Measurements from ENCODE around the gene TSC22D4. TPM values are rescaled to one million over a fixed set of nuclear protein-coding genes. Genes with fewer than 3 reads are reported as not detected.
A peak's percentile ranks its signal among the peaks of the same experiment; 100 is the strongest.

Gene TSC22D4
- total RNA-seq, 2 experiments from 2014 or later: 133 to 136 TPM

DNA sequence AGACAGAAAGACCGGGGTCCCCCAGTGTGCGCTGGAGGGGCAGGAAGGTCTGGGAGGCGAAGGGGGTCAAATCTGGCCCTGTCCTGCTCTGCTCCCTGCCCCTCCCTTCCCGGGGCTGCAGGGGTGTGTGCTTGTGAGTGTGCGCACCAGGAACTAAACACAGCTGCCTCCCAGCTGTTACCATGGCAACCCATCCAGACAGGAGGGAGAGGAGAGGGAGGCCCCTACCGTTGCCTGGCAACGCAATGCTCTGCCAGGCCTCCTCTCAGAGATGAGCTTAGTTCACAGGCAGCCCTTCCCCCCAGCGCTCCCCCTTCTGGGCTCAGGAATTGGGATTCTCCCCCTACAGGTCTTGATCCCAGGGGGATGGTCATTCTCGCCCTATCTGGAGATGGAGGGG lies 10.8 kb upstream of the TSC22D4 start:
- CTCF ChIA-PET: no interaction called here
- DNase-seq: peak; percentile 42
- POLR2A ChIA-PET: no interaction called here
- H3K9me3 Mint-ChIP-seq: no peaks in the 10 kb centered on the region
- H3K4me1 Mint-ChIP-seq: peaks cover 13% of the 10 kb centered on the region
- no peak overlapping the region for H3K27ac Mint-ChIP-seq
- no peak overlapping the region for H3K4me3 Mint-ChIP-seq
- no peaks in the 10 kb centered on the region for H3K36me3 Mint-ChIP-seq (ENCODE audit: low read depth)
- peaks cover 8% of the 10 kb centered on the region for H3K27me3 Mint-ChIP-seq

DNA sequence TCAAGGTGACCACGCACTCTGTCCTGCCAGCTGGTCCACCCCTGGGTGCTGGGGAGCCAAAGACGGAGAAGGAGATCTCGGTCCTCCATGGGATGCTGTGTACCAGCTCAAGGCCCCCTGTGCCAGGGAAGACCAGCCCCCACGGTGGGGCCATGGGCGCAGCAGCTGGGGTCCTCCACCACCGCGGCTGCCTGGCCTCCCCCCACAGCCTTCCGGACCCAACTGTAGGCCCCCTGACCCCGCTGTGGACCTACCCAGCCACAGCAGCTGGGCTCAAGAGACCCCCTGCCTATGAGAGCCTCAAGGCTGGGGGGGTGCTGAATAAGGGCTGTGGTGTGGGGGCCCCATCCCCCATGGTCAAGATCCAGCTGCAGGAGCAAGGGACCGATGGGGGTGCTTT lies 10.1 kb upstream of the TSC22D4 start:
- H3K27me3 Mint-ChIP-seq: peaks cover 11% of the 10 kb centered on the region
- no peak for DNase-seq
- POLR2A ChIA-PET: no interaction called here
- H3K4me3 Mint-ChIP-seq: no peak overlapping the region
- H3K27ac Mint-ChIP-seq: no peak overlapping the region
- no peaks in the 10 kb centered on the region for H3K36me3 Mint-ChIP-seq (ENCODE audit: low read depth)
- CTCF ChIA-PET: interaction anchor here (0.5 kb wide), 1 partner anchor 232 kb away, joined by 3 read pairs; no protein-coding TSS in a partner anchor
- H3K4me1 Mint-ChIP-seq: peaks cover 13% of the 10 kb centered on the region
- H3K9me3 Mint-ChIP-seq: no peaks in the 10 kb centered on the region

DNA sequence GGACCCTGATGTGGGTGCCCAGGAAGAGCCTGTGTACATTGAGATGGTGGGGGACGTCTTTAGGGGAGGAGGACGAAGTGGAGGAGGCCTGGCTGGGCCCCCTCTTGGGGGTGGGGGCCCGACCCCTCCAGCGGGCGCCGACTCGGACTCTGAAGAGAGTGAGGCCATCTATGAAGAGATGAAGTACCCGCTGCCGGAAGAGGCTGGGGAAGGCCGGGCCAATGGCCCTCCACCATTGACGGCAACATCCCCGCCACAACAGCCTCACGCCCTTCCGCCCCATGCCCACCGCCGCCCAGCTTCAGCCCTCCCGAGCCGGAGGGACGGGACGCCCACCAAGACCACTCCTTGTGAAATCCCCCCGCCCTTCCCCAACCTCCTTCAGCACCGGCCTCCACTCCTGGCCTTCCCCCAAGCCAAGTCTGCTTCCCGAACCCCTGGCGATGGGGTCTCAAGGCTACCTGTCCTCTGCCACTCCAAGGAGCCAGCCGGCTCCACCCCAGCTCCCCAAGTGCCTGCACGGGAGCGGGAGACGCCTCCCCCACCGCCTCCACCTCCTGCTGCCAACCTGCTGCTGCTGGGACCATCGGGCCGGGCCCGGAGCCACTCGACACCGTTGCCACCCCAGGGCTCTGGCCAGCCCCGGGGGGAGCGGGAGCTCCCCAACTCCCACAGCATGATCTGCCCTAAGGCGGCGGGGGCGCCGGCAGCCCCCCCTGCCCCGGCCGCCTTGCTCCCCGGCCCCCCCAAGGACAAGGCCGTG lies 9.5 kb upstream of the TSC22D4 start:
- Mint-ChIP-seq H3K9me3 (no peaks in the 10 kb centered on the region), H3K4me3 (no peak overlapping the region), H3K4me1 (peaks cover 9% of the 10 kb centered on the region), H3K36me3 (ENCODE audit: low read depth) (no peaks in the 10 kb centered on the region), H3K27ac (no peak overlapping the region), H3K27me3 (peaks cover 11% of the 10 kb centered on the region)
- DNase-seq: no peak
- CTCF ChIA-PET: interaction anchor here (0.5 kb wide), 1 partner anchor 233 kb away, joined by 3 read pairs; no protein-coding TSS in a partner anchor
- POLR2A ChIA-PET: no interaction called here

DNA sequence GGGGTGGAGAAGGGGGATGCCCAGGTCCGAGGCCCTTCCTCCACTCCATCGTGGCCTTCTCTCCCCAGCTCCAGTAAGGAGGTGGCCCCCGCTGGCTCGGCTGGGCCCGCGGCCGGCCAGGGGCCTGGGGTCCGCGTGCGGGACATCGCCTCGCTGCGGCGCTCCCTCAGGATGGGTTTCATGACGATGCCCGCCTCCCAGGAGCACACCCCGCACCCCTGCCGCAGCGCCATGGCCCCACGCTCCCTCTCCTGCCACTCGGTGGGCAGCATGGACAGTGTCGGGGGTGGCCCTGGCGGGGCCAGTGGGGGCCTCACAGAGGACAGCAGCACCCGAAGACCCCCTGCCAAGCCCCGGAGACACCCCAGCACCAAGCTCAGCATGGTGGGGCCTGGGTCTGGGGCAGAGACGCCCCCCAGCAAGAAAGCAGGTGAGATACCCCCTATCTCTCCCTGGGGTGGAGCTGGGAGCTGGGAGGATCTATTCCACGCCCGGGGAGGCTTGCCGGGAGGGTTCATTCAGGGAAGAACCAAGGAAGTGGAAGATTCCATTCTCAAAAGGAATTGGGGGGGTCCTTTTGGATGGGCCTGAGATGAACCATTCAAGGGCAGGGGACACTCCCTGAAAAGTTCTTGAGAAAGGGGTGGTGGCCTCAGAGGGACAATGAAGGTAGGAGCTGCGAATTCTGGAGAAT lies 7.9 kb upstream of the TSC22D4 start:
- ChIA-PET CTCF (no interaction called here), POLR2A (interaction anchor here (0.6 kb wide), 1 partner anchor 9 kb away, joined by 3 read pairs; no protein-coding TSS in a partner anchor)
- H3K4me1 Mint-ChIP-seq: peaks cover 9% of the 10 kb centered on the region
- no peak overlapping the region for H3K4me3 Mint-ChIP-seq
- H3K27me3 Mint-ChIP-seq: peaks cover 4% of the 10 kb centered on the region
- H3K9me3 Mint-ChIP-seq: no peaks in the 10 kb centered on the region
- no peaks in the 10 kb centered on the region for H3K36me3 Mint-ChIP-seq (ENCODE audit: low read depth)
- no peak for DNase-seq
- H3K27ac Mint-ChIP-seq: no peak overlapping the region

DNA sequence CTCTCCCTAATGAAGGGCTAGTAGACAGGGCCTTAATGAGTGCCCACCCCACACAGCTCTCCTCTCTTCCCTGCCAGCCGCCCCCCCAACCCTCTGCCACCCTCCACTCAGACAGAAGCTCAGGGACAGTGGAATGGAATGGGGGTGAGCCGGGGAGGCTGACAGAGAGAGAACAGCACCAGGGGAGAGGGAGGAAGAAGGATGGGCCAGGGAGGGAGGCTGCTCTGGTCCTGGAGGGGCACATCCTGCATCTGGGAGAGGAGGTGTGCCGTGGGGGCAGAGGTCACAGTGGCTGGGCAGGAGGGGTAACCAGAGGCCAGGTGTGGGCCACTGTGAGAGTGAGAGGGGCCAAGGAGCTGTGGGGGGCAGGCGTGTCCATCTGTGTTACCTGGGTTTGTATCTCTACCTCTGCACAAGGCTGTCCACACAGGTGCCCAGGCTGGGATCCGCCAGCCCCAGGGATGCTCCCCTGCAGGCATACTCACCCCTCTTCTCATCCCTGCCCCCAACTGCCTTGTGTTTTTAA lies 7.2 kb upstream of the TSC22D4 start:
- no peak for DNase-seq
- H3K4me3 Mint-ChIP-seq: no peak overlapping the region
- no peaks in the 10 kb centered on the region for H3K9me3 Mint-ChIP-seq
- H3K27me3 Mint-ChIP-seq: peaks cover 4% of the 10 kb centered on the region
- no peak overlapping the region for H3K27ac Mint-ChIP-seq
- ChIA-PET POLR2A (interaction anchor here (0.6 kb wide), 1 partner anchor 8 kb away, joined by 3 read pairs; no protein-coding TSS in a partner anchor), CTCF (no interaction called here)
- no peaks in the 10 kb centered on the region for H3K36me3 Mint-ChIP-seq (ENCODE audit: low read depth)
- H3K4me1 Mint-ChIP-seq: peaks cover 11% of the 10 kb centered on the region

DNA sequence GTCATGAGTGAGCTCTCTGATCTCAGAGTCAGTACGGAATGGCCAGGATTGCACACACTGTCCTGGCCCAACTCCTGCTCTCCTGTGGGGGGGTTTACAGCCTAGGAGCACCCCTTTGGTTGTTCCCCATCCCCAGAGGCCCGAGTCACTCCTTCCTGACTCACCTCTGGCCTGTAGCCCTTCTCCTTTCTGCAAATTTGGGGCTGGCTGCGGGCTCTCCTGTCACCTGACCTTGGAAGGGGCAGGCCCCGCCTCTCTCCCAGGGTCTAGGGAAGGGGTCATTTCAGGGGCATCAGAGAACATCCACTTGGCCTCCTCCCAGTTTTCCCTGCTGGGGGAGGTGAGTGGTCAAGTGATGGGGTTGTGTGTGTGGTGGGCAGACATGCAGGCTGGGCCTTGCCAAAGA lies 6.5 kb upstream of the TSC22D4 start:
- Mint-ChIP-seq H3K36me3 (ENCODE audit: low read depth) (no peaks in the 10 kb centered on the region), H3K27ac (no peak overlapping the region), H3K27me3 (peaks cover 4% of the 10 kb centered on the region), H3K4me3 (no peak overlapping the region), H3K9me3 (no peaks in the 10 kb centered on the region), H3K4me1 (peaks cover 11% of the 10 kb centered on the region)
- no peak for DNase-seq
- ChIA-PET POLR2A (no interaction called here), CTCF (interaction anchor here (0.7 kb wide), 1 partner anchor 74 kb away, joined by 8 read pairs; no protein-coding TSS in a partner anchor)

DNA sequence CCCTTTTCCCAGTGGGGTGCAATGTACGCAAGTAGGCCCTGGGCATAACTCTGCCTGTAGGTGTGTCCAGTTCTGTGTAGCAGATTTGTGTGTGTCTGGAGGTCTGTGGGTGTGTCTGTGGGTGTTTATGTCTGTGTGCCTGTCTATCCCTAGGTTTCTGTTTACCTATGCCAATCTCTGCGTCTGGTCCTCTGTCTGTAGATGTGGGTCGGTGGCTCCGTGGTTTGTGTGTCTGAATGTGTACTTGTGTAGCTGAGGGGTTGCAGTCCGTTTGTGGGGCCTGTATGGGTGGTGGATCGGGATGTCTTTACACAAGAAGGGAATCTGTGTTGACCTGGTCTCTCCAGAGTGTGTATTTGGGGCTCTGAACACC lies 5.6 kb upstream of the TSC22D4 start:
- H3K4me3 Mint-ChIP-seq: peak overlapping the region; percentile 34
- DNase-seq: no peak
- no peaks in the 10 kb centered on the region for H3K9me3 Mint-ChIP-seq
- no peak overlapping the region for H3K27ac Mint-ChIP-seq
- ChIA-PET POLR2A (no interaction called here), CTCF (interaction anchor here (0.7 kb wide), 1 partner anchor 75 kb away, joined by 8 read pairs; no protein-coding TSS in a partner anchor)
- no peaks in the 10 kb centered on the region for H3K36me3 Mint-ChIP-seq (ENCODE audit: low read depth)
- H3K27me3 Mint-ChIP-seq: peaks cover 4% of the 10 kb centered on the region
- H3K4me1 Mint-ChIP-seq: peaks cover 12% of the 10 kb centered on the region

DNA sequence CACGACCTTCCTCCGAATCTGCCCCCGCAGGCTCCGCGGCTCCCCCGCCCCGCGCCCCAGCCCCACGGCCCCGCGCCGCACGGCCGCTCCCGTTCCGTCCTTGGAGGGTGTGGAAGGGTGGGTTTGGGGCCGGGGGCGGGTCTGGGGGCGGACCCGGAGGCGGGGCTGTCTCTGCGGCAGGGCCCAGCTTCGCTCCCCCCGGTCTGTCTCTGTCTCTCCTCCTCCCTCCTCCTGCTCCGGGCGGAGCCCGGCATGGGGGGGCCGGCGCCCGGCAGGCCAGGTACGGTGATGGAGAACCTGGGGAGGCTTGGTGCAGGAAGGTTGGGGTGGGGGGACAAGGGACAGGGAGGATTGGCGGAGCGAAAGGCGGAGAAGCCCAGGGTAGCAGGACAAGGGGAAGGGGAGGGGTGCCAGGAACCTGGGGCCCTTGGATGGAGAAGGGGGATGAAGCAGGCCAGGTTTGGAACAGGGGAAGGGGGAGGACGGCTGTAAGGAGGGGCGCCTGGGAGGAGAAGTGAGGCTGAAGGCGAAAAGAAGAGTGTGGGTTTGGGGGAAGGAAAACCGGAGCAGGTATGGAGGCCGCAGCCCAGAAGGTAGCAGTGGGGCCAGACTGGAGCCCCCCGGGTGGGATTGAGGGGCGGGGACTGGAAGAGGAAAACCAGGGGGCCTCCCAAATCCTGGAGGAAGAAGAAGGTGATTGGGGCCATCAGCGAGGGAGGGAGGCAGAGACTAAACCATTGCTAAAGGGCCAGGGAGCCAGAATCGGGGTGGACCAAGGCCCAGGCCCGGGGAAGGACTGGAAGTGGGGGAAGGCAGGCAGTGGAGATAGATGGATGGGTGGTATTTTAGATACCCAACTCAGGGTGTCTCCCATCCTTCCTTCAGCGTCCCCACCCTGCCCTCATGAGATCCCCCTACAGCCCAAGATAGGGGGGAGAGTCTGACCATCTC lies 5.0 kb upstream of the TSC22D4 start, which contains the start of gene NYAP1:
Gene NYAP1 (plus strand): TSS at position 206 of the 951 bp plus-strand sequence. CDS start 1,385 bp downstream, outside the sequence.
- no peak for DNase-seq
- POLR2A ChIA-PET: no interaction called here
- H3K27me3 Mint-ChIP-seq: peaks cover 4% of the 10 kb centered on the region

DNA sequence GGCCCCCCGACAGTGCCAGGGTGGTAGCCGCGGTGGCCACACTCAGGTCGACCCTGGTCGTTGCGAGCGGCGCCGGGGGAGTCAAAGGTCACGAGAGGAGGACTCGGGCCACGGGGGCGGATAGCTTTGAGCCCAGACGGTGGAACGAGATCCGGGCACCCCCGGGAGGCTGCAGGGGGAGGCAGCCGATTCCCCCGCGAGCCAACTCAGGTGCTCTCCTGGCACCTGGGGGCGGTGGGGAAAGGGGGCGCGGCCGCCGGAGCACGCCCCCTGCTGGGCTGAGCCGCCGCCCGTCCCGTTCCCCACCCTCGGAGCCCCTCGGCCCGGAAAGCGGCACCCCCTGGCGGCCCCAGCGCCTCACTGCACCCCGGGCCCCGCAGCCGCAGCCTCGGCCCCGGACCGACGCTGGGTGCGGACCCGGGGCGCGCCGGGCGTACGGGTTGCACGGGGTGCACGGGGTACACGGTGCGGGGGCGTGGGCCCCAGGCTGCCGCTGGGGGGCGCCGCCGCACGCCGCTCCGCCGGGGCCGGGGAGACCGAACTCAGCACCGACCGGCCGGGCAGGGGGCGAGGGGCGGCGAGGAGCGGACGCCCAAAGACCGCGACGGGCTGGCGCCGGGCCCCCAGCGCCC lies 4.2 kb upstream of the TSC22D4 start:
- Mint-ChIP-seq H3K27me3 (peaks cover 4% of the 10 kb centered on the region), H3K9me3 (no peaks in the 10 kb centered on the region), H3K36me3 (ENCODE audit: low read depth) (peaks cover 4% of the 10 kb centered on the region), H3K4me3 (peak overlapping the region; percentile 78), H3K4me1 (peaks cover 15% of the 10 kb centered on the region), H3K27ac (no peak overlapping the region)
- ChIA-PET POLR2A (interaction anchor here (0.9 to 1.5 kb wide), 4 partner anchors 13 to 82 kb away, joined by 3 to 5 read pairs (median 3); no protein-coding TSS in a partner anchor), CTCF (interaction anchor here (0.8 to 2.0 kb wide), 23 partner anchors 9 to 222 kb away, joined by 3 to 14 read pairs (median 4); partner anchors contain the start of genes AGFG2, POP7, PPP1R35 and ZCWPW1)
- peak; percentile 81 for DNase-seq

More for the DNA sequence above, 5.0 kb upstream of the TSC22D4 start, which contains the start of gene NYAP1:
- peaks cover 1% of the 10 kb centered on the region for H3K36me3 Mint-ChIP-seq (ENCODE audit: low read depth)
- H3K9me3 Mint-ChIP-seq: no peaks in the 10 kb centered on the region
- CTCF ChIA-PET: interaction anchor here (1.5 to 2.0 kb wide), 2 partner anchors 32 to 76 kb away, joined by 4 to 11 read pairs; no protein-coding TSS in a partner anchor
- H3K4me1 Mint-ChIP-seq: peaks cover 15% of the 10 kb centered on the region
- H3K4me3 Mint-ChIP-seq: peak within 1 kb of the TSS; percentile 78
- no peak within 1 kb of the TSS for H3K27ac Mint-ChIP-seq

DNA sequence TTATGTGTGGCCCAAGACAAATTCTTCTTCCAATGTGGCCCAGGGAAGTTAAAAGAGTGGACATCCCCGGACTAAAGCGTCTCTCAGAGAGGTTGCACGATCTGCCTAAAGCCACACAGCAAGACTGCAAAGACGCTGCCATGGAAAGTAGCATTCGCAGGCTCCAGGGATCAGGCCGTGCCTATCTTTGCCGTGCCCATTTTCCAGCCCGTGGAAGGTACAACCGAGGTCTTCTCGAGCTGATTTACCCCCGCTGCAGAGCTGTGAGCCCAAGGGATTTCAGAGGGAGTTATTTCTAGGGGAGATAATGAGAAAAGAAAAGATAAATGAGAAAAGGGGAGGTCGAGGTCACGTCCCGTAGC lies 3.7 kb upstream of the TSC22D4 start:
- no peak for DNase-seq
- Mint-ChIP-seq H3K27ac (no peak overlapping the region), H3K9me3 (no peaks in the 10 kb centered on the region), H3K27me3 (peaks cover 4% of the 10 kb centered on the region), H3K36me3 (ENCODE audit: low read depth) (peaks cover 8% of the 10 kb centered on the region), H3K4me1 (peaks cover 15% of the 10 kb centered on the region), H3K4me3 (peak overlapping the region; percentile 78)
- POLR2A ChIA-PET: interaction anchor here (0.9 to 1.5 kb wide), 4 partner anchors 13 to 82 kb away, joined by 3 to 5 read pairs (median 3); no protein-coding TSS in a partner anchor
- CTCF ChIA-PET: interaction anchor here (0.8 to 2.0 kb wide), 25 partner anchors 8 to 223 kb away, joined by 3 to 14 read pairs (median 4); partner anchors contain the start of genes AGFG2, FBXO24, POP7 and PPP1R35

DNA sequence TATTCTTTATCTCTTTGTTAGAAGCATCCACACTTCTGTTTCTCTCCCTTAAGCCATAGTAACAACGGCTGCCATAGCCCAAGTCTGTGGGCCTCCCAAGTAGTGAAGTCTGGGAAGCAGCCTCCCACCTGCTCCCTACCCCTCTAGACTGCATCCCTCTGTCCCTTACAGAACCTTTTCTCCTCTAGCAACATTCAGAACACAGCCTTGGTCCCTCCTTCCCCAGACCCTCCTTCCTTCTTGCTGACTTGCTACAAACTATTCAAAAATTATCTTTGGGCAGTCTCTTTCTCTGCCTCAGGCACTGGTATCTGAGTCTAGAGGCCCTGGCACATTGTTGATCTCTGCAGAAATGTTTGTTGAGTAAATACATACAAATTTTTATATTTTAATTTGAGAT lies 2.5 kb upstream of the TSC22D4 start:
- Mint-ChIP-seq H3K4me3 (no peak overlapping the region), H3K27me3 (peaks cover 4% of the 10 kb centered on the region), H3K4me1 (peaks cover 21% of the 10 kb centered on the region), H3K36me3 (ENCODE audit: low read depth) (peaks cover 17% of the 10 kb centered on the region), H3K27ac (no peak overlapping the region), H3K9me3 (no peaks in the 10 kb centered on the region)
- ChIA-PET CTCF (interaction anchor here (0.6 to 1.4 kb wide), 6 partner anchors 13 to 224 kb away, joined by 3 to 6 read pairs (median 3); partner anchors contain the start of genes FBXO24 and POP7), POLR2A (no interaction called here)
- DNase-seq: no peak
